ENCODE results near the gene MRPL43. TPM values are rescaled to one million over a fixed set of nuclear protein-coding genes. Genes with fewer than 3 reads are reported as not detected.

Gene MRPL43
- total RNA-seq, 1 experiment from 2014 or later, result 136 TPM

- H3K9ac ChIP-seq (ENCODE audit: low read length), result no peak overlapping the region
- TF ChIP-seq SIN3A (IDR thresholded peaks at IDR 0.05; ENCODE audit: low read depth), result no peak
- TF ChIP-seq CTCF (IDR thresholded peaks at IDR 0.05 in 2 of 3, conservative IDR thresholded peaks at IDR 0.05 in 1 of 3; ENCODE audit: borderline replicate concordance in 1 of 3, insufficient read depth in 1 of 3, low read depth in 2 of 3, low read length in 2 of 3), result no peak
- TF ChIP-seq EGR1 (IDR thresholded peaks at IDR 0.05; ENCODE audit: low read depth), result no peak
- TF ChIP-seq REST (IDR thresholded peaks at IDR 0.05; ENCODE audit: low read depth), result no peak
- TF ChIP-seq EZH2phosphoT487 (IDR thresholded peaks at IDR 0.05; ENCODE audit: borderline replicate concordance), result no peak
- no peak for TF ChIP-seq JUND (IDR thresholded peaks at IDR 0.05)
- no peak for TF ChIP-seq ZBTB33 (IDR thresholded peaks at IDR 0.05; ENCODE audit: extremely low read depth, insufficient replicate concordance, low read length)
- no peak for TF ChIP-seq CEBPB (IDR thresholded peaks at IDR 0.05; ENCODE audit: low read depth)
- TF ChIP-seq FOSL1 (IDR thresholded peaks at IDR 0.05; ENCODE audit: low read depth), result no peak
- no peaks in the 10 kb centered on the region for H3K9me2 ChIP-seq (ENCODE audit: insufficient read depth)
- DNase-seq (ENCODE audit: low read depth, low spot score) (no peak), ATAC-seq (no peak)
- peaks cover 21 to 49% of the 10 kb centered on the region in 2 experiments for H3K4me1 ChIP-seq (ENCODE audit: control insufficient read depth in 1 of 2, insufficient read depth in 2 of 2, low read length in 2 of 2)
- no peak overlapping the region for H3K4me2 ChIP-seq (ENCODE audit: low read length)
- H3K27me3 ChIP-seq (ENCODE audit: insufficient read depth, low read length), result no peaks in the 10 kb centered on the region
- H2AFZ ChIP-seq (ENCODE audit: low read depth, low read length, poor library complexity, severe bottlenecking), result no peak overlapping the region
- H3K9me3 ChIP-seq (ENCODE audit: control insufficient read depth in 1 of 2, insufficient read depth in 1 of 2, low read depth in 1 of 2, low read length in 2 of 2), result no peaks in the 10 kb centered on the region
- BruUV-seq (replicated peaks), result no TSS peak
- no peak overlapping the region for H3K4me3 ChIP-seq (replicated peaks in 1 of 2; ENCODE audit: low read depth in 1 of 2, low read length in 2 of 2)
- H3K36me3 ChIP-seq (ENCODE audit: control insufficient read depth in 1 of 2, insufficient read depth in 2 of 2, low read length in 2 of 2), result no peaks in the 10 kb centered on the region
- no peaks in the 10 kb centered on the region for H3K79me2 ChIP-seq (ENCODE audit: insufficient read depth, low read length)
- CTCF ChIA-PET, result interaction anchor here (0.9 to 5.0 kb wide), 8 partner anchors 14 to 197 kb away, joined by 3 to 98 read pairs (median 11); partner anchors contain the start of genes LZTS2, PDZD7 and SFXN3
- no peak overlapping the region for H3K27ac ChIP-seq (ENCODE audit: low read depth, low read length)
- no peaks in the 10 kb centered on the region for H4K20me1 ChIP-seq (ENCODE audit: insufficient read depth)
- RAD21 ChIA-PET (ENCODE audit: low non-redundant PET in 1 of 2, low total read pairs in 2 of 2, uncharacterized antibody in 2 of 2, unreplicated experiment in 2 of 2), result no interaction called here
- POLR2A ChIA-PET, result no interaction called here
- intact Hi-C loops (cut with micrococcal nuclease), result loop anchor here (10.0 kb wide), 2 partner anchors 272 to 672 kb away; partner anchors contain the start of genes PAX2 and SCD
Measured at GRCh38 chr10:101016814-101017213, 29.5 kb upstream of the MRPL43 start.

Measured in HCT116 (cell line).